SK-N-SH (cell line): ENCODE measurements around the gene CSRP2.

Experiments used
- CTCF ChIP-seq: fragments of 200-600 bp; sonication (generic); IDR thresholded peaks from 2 replicates; pipeline ENCODE4 v1.6.1; 2017; ENCODE audit warnings: antibody characterized with exemption, mild to moderate bottlenecking, moderate library complexity
- POLR2AphosphoS5 ChIP-seq: IDR thresholded peaks from 2 replicates; pipeline ENCODE4 v1.6.1; 2012; ENCODE audit warnings: low read depth, low read length
- USF2 ChIP-seq: fragments of 150-350 bp; IDR thresholded peaks from 2 replicates; pipeline ENCODE4 v1.6.1; 2017; ENCODE audit warnings: antibody characterized with exemption, low read length, low read depth, borderline replicate concordance

GRCh38 chr12:76813972-76814371 is 64.8 kb downstream of the CSRP2 start:
- TF ChIP-seq CTCF (no peak), POLR2AphosphoS5 (no peak), USF2 (no peak)
